ENCODE data around the gene TRIP13. TPM values are rescaled to one million over a fixed set of nuclear protein-coding genes. Genes with fewer than 3 reads are reported as not detected.

TRIP13 gene
- total and polyA plus RNA-seq, 2 experiments from 2014 or later, result 19.5 to 20.4 TPM

- in situ Hi-C loops (cut with MboI), result no loop called here
- no peak overlapping the region for H3K4me3 ChIP-seq
- no peak overlapping the region for H3K9ac ChIP-seq
- TF ChIP-seq EZH2phosphoT487 (IDR thresholded peaks at IDR 0.05; ENCODE audit: insufficient read depth, low read depth) (no peak), EZH2 (IDR thresholded peaks at IDR 0.05; ENCODE audit: insufficient read depth, poor library complexity, severe bottlenecking) (no peak)
- H3K9me3 ChIP-seq (ENCODE audit: low read depth), result no peaks in the 10 kb centered on the region
- peaks cover 15% of the 10 kb centered on the region for H3K4me1 ChIP-seq (ENCODE audit: insufficient read depth)
- peaks cover 42% of the 10 kb centered on the region for H3K27me3 ChIP-seq (replicated peaks; ENCODE audit: insufficient read depth)
- H3K79me2 ChIP-seq (ENCODE audit: insufficient read depth), result no peaks in the 10 kb centered on the region
- no peaks in the 10 kb centered on the region for H3K9me2 ChIP-seq (ENCODE audit: insufficient read depth)
- H3K27ac ChIP-seq, result no peak overlapping the region
- no peaks in the 10 kb centered on the region for H4K20me1 ChIP-seq (ENCODE audit: insufficient read depth)
- H3K36me3 ChIP-seq (ENCODE audit: low read depth), result no peaks in the 10 kb centered on the region
- no peak overlapping the region for H2AFZ ChIP-seq
- 76 to 84% methylated on average over 13 of the region's 13 CpGs for WGBS, 2 experiments (ENCODE audit: low coverage in 1 of 2, low lambda C conversion rate in 2 of 2, missing lambda C conversion rate in 2 of 2)
- DNase-seq, result no peak
- 0 out of 2 replicates have a peak, but pooled peaks cover 4% of the 10 kb centered on the region for H3F3A ChIP-seq (ENCODE audit: insufficient read depth)
- H3K4me2 ChIP-seq (ENCODE audit: unreplicated experiment), result no peak overlapping the region
These were observed 60.0 kb downstream of the TRIP13 start for GRCh38 chr5:952597-953271.

GRCh38 chr5:953535-954449 lies 61.1 kb downstream of the TRIP13 start:
- Histone ChIP-seq H3K79me2 (ENCODE audit: insufficient read depth) (no peaks in the 10 kb centered on the region), H3K36me3 (ENCODE audit: low read depth) (no peaks in the 10 kb centered on the region), H3K27ac (no peak overlapping the region), H3K4me1 (ENCODE audit: insufficient read depth) (peaks cover 25% of the 10 kb centered on the region), H3K27me3 (replicated peaks; ENCODE audit: insufficient read depth) (peaks cover 35% of the 10 kb centered on the region), H3K9me2 (ENCODE audit: insufficient read depth) (no peaks in the 10 kb centered on the region), H2AFZ (no peak overlapping the region), H3K4me2 (ENCODE audit: unreplicated experiment) (no peak overlapping the region), H3F3A (ENCODE audit: insufficient read depth) (0 out of 2 replicates have a peak, but pooled peaks cover 6% of the 10 kb centered on the region), H3K4me3 (no peak overlapping the region), H3K9me3 (ENCODE audit: low read depth) (no peaks in the 10 kb centered on the region), H4K20me1 (ENCODE audit: insufficient read depth) (no peaks in the 10 kb centered on the region), H3K9ac (no peak overlapping the region)
- TF ChIP-seq EZH2phosphoT487 (IDR thresholded peaks at IDR 0.05; ENCODE audit: insufficient read depth, low read depth), result no peak
- TF ChIP-seq EZH2 (IDR thresholded peaks at IDR 0.05; ENCODE audit: insufficient read depth, poor library complexity, severe bottlenecking), result no peak
- in situ Hi-C loops (cut with MboI), result no loop called here
- DNase-seq, result no peak
- 86% methylated on average over 23 to 24 of the region's 24 CpGs for WGBS, 2 experiments (ENCODE audit: low coverage in 1 of 2, low lambda C conversion rate in 2 of 2, missing lambda C conversion rate in 2 of 2)

- H3K4me1 ChIP-seq (ENCODE audit: insufficient read depth), result peaks cover 27% of the 10 kb centered on the region
- H3K36me3 ChIP-seq (ENCODE audit: low read depth), result no peaks in the 10 kb centered on the region
- WGBS, 2 experiments (ENCODE audit: low coverage in 1 of 2, low lambda C conversion rate in 2 of 2, missing lambda C conversion rate in 2 of 2), result 80 to 87% methylated on average over 28 to 32 of the region's 32 CpGs
- H2AFZ ChIP-seq, result no peak overlapping the region
- H3F3A ChIP-seq (ENCODE audit: insufficient read depth), result 0 out of 2 replicates have a peak, but pooled peaks cover 6% of the 10 kb centered on the region
- H3K4me2 ChIP-seq (ENCODE audit: unreplicated experiment), result peak overlapping the region; percentile 75
- in situ Hi-C loops (cut with MboI), result no loop called here
- no peaks in the 10 kb centered on the region for H4K20me1 ChIP-seq (ENCODE audit: insufficient read depth)
- peak overlapping the region; percentile 59; the same call in 1 of the 2 replicates for H3K9ac ChIP-seq
- H3K4me3 ChIP-seq, result no peak overlapping the region
- TF ChIP-seq EZH2phosphoT487 (IDR thresholded peaks at IDR 0.05; ENCODE audit: insufficient read depth, low read depth) (no peak), EZH2 (IDR thresholded peaks at IDR 0.05; ENCODE audit: insufficient read depth, poor library complexity, severe bottlenecking) (no peak)
- no peak overlapping the region for H3K27ac ChIP-seq
- H3K9me2 ChIP-seq (ENCODE audit: insufficient read depth), result no peaks in the 10 kb centered on the region
- DNase-seq, result no peak
- H3K9me3 ChIP-seq (ENCODE audit: low read depth), result no peaks in the 10 kb centered on the region
- H3K79me2 ChIP-seq (ENCODE audit: insufficient read depth), result no peaks in the 10 kb centered on the region
- peaks cover 19% of the 10 kb centered on the region for H3K27me3 ChIP-seq (replicated peaks; ENCODE audit: insufficient read depth)
These were observed 63.4 kb downstream of the TRIP13 start for GRCh38 chr5:955886-956761.
